ENCODE data around the gene DIAPH1. TPM values are rescaled to one million over a fixed set of nuclear protein-coding genes. Genes with fewer than 3 reads are reported as not detected.

DIAPH1 gene
- total RNA-seq, 1 donor from 2014 or later, result 99.1 TPM

GRCh38 chr5:141630570-141631140 lies 11.9 kb upstream of the DIAPH1 start:
- Mint-ChIP-seq H3K27me3 (ENCODE audit: low read depth) (no peaks in the 10 kb centered on the region), H3K4me1 (peaks cover 15% of the 10 kb centered on the region), H3K4me3 (no peak overlapping the region), H3K9me3 (no peaks in the 10 kb centered on the region), H3K36me3 (ENCODE audit: low read depth) (peaks cover 11% of the 10 kb centered on the region), H3K27ac (ENCODE audit: unreplicated experiment) (no peak overlapping the region)
- no peak for DNase-seq (ENCODE audit: low read depth, low spot score)
- TF ChIP-seq CTCF (conservative IDR thresholded peaks at IDR 0.05), result no peak

- Mint-ChIP-seq H3K27me3 (ENCODE audit: low read depth) (no peaks in the 10 kb centered on the region), H3K9me3 (no peaks in the 10 kb centered on the region), H3K4me3 (no peak overlapping the region), H3K4me1 (no peaks in the 10 kb centered on the region), H3K27ac (ENCODE audit: unreplicated experiment) (no peak overlapping the region), H3K36me3 (ENCODE audit: low read depth) (peaks cover 7% of the 10 kb centered on the region)
- no peak for TF ChIP-seq CTCF (conservative IDR thresholded peaks at IDR 0.05)
- DNase-seq (ENCODE audit: low read depth, low spot score), result no peak
Measured at GRCh38 chr5:141628175-141628788, 9.5 kb upstream of the DIAPH1 start.

- Mint-ChIP-seq H3K27ac (ENCODE audit: unreplicated experiment) (no peak overlapping the region), H3K4me3 (no peak overlapping the region), H3K4me1 (no peaks in the 10 kb centered on the region), H3K27me3 (ENCODE audit: low read depth) (no peaks in the 10 kb centered on the region), H3K36me3 (ENCODE audit: low read depth) (peaks cover 13% of the 10 kb centered on the region), H3K9me3 (no peaks in the 10 kb centered on the region)
- TF ChIP-seq CTCF (conservative IDR thresholded peaks at IDR 0.05), result no peak
- no peak for DNase-seq (ENCODE audit: low read depth, low spot score)
Measured at GRCh38 chr5:141623611-141624010, 4.8 kb upstream of the DIAPH1 start.

- Mint-ChIP-seq H3K4me3 (peak overlapping the region; percentile 4), H3K27me3 (ENCODE audit: low read depth) (no peaks in the 10 kb centered on the region), H3K27ac (ENCODE audit: unreplicated experiment) (no peak overlapping the region), H3K9me3 (no peaks in the 10 kb centered on the region), H3K4me1 (peaks cover 2% of the 10 kb centered on the region), H3K36me3 (ENCODE audit: low read depth) (peaks cover 13% of the 10 kb centered on the region)
- no peak for TF ChIP-seq CTCF (conservative IDR thresholded peaks at IDR 0.05)
- DNase-seq (ENCODE audit: low read depth, low spot score), result no peak
Measured at GRCh38 chr5:141623186-141623585, 4.4 kb upstream of the DIAPH1 start.

- peak overlapping the region; percentile 97 for H3K4me3 Mint-ChIP-seq
- H3K27me3 Mint-ChIP-seq (ENCODE audit: low read depth), result no peaks in the 10 kb centered on the region
- peak overlapping the region; percentile 58 for H3K27ac Mint-ChIP-seq (ENCODE audit: unreplicated experiment)
- peaks cover 5% of the 10 kb centered on the region for H3K36me3 Mint-ChIP-seq (ENCODE audit: low read depth)
- no peak for TF ChIP-seq CTCF (conservative IDR thresholded peaks at IDR 0.05)
- no peak for DNase-seq (ENCODE audit: low read depth, low spot score)
- no peaks in the 10 kb centered on the region for H3K9me3 Mint-ChIP-seq
- H3K4me1 Mint-ChIP-seq, result peaks cover 31% of the 10 kb centered on the region
Measured at GRCh38 chr5:141618030-141618803, 583 bp downstream of the DIAPH1 start.

Data from neural crest cell (in vitro differentiated cells).